Measurements from ENCODE around the gene USH2A. TPM values are rescaled to one million over a fixed set of nuclear protein-coding genes. Genes with fewer than 3 reads are reported as not detected.

The USH2A gene
- total and polyA plus RNA-seq, 8 donors, result 0.03 to 0.28 (median 0.06) TPM

- WGBS, 2 donors, result 34 to 42% methylated on average over 5 of the region's 5 CpGs
- H3K27me3 ChIP-seq, result no peaks in the 10 kb centered on the region
- ATAC-seq (no peak), FAIRE-seq (no peak), DNase-seq (no peak)
- H3K27ac ChIP-seq, result no peak overlapping the region
- H3K9me3 ChIP-seq, result no peaks in the 10 kb centered on the region
- H3K36me3 ChIP-seq, result no peaks in the 10 kb centered on the region
- H3K4me1 ChIP-seq, result no peaks in the 10 kb centered on the region
- no peak overlapping the region for H3K4me3 ChIP-seq
- intact Hi-C loops (cut with DNase I), result no loop called here
- no peak for TF ChIP-seq CTCF (IDR thresholded peaks at IDR 0.05)
These were observed 545.1 kb downstream of the USH2A start for GRCh38 chr1:215878128-215878527.

DNA sequence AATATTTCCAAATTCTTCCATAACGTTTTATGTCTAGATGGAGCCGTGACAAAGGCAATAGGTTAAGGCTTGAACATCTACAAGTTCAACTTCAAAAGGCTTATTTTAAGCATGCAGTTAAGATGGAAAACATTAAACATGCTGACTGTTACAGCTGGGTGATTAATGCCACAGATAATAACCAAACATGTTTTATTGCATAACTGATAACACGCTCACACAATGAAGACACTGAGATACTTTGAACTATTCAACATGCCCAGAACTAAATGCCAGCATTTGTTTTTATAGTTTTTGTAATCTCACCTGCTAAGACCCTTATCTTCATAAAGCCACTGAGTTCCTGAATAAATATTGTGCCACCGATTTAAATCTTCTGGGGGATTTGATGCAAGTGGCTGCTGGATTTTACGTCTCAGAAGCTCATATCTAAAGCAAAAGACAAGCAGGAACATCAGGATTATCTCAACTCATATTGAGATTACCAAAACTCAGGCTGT, 545.7 kb downstream of the USH2A start:
- FAIRE-seq, result no peak
- 9% methylated on average over 5 of the region's 5 CpGs for WGBS, 2 donors
- Histone ChIP-seq H3K36me3 (no peaks in the 10 kb centered on the region), H3K4me1 (no peaks in the 10 kb centered on the region), H3K27ac (no peak overlapping the region), H3K9me3 (no peaks in the 10 kb centered on the region), H3K27me3 (no peaks in the 10 kb centered on the region), H3K4me3 (no peak overlapping the region)
- intact Hi-C loops (cut with DNase I), result no loop called here
- ATAC-seq, result peak in 2 of 4 donors; percentile 53 to 55
- no peak for TF ChIP-seq CTCF (IDR thresholded peaks at IDR 0.05)
- no peak for DNase-seq

DNA sequence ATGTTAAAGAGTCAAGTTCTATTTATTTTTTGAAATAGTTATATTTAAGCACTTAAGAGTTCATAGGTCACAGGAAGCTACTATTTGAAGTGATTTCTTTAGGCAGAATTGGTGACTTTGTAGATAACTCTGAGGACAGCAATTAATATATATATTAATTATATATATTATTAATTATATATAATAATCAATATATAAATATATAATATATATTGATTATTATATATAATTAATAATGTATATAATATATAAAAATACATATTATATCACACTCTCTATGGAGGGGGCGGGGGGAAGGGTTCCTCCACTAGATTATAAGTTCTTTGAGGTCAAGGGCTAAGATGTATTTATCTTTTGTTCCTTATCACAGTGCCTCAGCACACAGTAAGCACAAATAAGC, 547.5 kb downstream of the USH2A start:
- Histone ChIP-seq H3K4me3 (no peak overlapping the region), H3K27ac (no peak overlapping the region), H3K9me3 (no peaks in the 10 kb centered on the region), H3K36me3 (no peaks in the 10 kb centered on the region), H3K27me3 (no peaks in the 10 kb centered on the region), H3K4me1 (no peaks in the 10 kb centered on the region)
- ATAC-seq, result no peak
- TF ChIP-seq CTCF (IDR thresholded peaks at IDR 0.05), result no peak
- 73 to 77% methylated on average over 1 of the region's 1 CpG for WGBS, 2 donors
- intact Hi-C loops (cut with DNase I), result no loop called here
- FAIRE-seq, result no peak
- DNase-seq, result no peak

GRCh38 chr1:215875236-215875635, 548.0 kb downstream of the USH2A start:
- no peak for DNase-seq
- no peak for ATAC-seq
- H3K27ac ChIP-seq, result no peak overlapping the region
- H3K4me1 ChIP-seq, result no peaks in the 10 kb centered on the region
- H3K27me3 ChIP-seq, result no peaks in the 10 kb centered on the region
- no peaks in the 10 kb centered on the region for H3K9me3 ChIP-seq
- H3K36me3 ChIP-seq, result no peaks in the 10 kb centered on the region
- no peak overlapping the region for H3K4me3 ChIP-seq
- WGBS, 2 donors, result 70 to 87% methylated on average over 3 of the region's 3 CpGs
- intact Hi-C loops (cut with DNase I), result no loop called here
- FAIRE-seq, result peak; percentile 23
- TF ChIP-seq CTCF (IDR thresholded peaks at IDR 0.05), result no peak

- no peaks in the 10 kb centered on the region for H3K36me3 ChIP-seq
- intact Hi-C loops (cut with DNase I), result no loop called here
- 47 to 62% methylated on average over 3 of the region's 3 CpGs for WGBS, 2 donors
These were observed 550.6 kb downstream of the USH2A start for GRCh38 chr1:215872658-215873057.

More at GRCh38 chr1:215872658-215873057, 550.6 kb downstream of the USH2A start:
- no peak for FAIRE-seq
- H3K4me1 ChIP-seq, result no peaks in the 10 kb centered on the region
- no peaks in the 10 kb centered on the region for H3K27me3 ChIP-seq
- H3K27ac ChIP-seq, result no peak overlapping the region
- no peaks in the 10 kb centered on the region for H3K9me3 ChIP-seq
- H3K4me3 ChIP-seq, result no peak overlapping the region
- ATAC-seq, result no peak
- no peak for DNase-seq
- no peak for TF ChIP-seq CTCF (IDR thresholded peaks at IDR 0.05)

Measured in pancreas (tissue), 10 donors.